Peyer's patch (tissue), 4 donors: ENCODE data around the gene OOEP.

Source experiments
- CTCF ChIP-seq, 6 experiments: fragments of 450-650 bp in 4 of 6; fragments of 200-600 bp in 2 of 6; sonication (generic) in 1 of 6; IDR thresholded peaks; one replicate each; pipeline ENCODE4 v1.5.1; 2017 to 2019; ENCODE audit warnings: antibody characterized with exemption in 6 of 6, mild to moderate bottlenecking in 3 of 6, moderate library complexity in 1 of 6
- POLR2A ChIP-seq, 2 donors: fragments of 450-650 bp; IDR thresholded peaks; one replicate each; pipeline ENCODE4 v1.5.1; 2017; ENCODE audit warnings: antibody characterized with exemption in 2 of 2, mild to moderate bottlenecking in 2 of 2, moderate library complexity in 2 of 2

DNA sequence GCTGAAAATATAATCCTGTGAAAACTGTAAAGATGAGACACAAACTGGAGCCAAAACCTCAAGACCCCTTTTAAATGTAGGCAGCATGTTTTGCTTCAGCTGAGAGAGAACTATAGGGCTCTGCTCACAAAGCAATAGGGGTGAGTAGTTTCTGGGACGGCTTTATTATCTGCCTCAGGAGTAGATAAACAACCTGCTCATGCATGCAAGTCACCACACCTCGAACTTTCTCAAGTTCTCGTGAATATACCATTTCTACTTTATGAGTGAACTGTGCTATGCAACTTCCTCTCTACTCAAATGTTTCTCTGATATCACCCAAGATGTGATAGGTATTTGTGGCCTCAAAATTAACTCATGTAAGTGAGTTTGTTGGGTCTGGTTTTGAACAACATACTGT lies 7.5 kb upstream of the OOEP start:
- TF ChIP-seq CTCF (IDR thresholded peaks at IDR 0.05) (no peak), POLR2A (IDR thresholded peaks at IDR 0.05) (no peak)
